ENCODE data around the gene DLGAP1. TPM values are rescaled to one million over a fixed set of nuclear protein-coding genes. Genes with fewer than 3 reads are reported as not detected.
A peak's percentile ranks its signal among the peaks of the same experiment; 100 is the strongest.

Gene DLGAP1
- total and polyA plus RNA-seq, 3 experiments from 2014 or later = 0.07 to 0.46 TPM; not detected in 1

DNA sequence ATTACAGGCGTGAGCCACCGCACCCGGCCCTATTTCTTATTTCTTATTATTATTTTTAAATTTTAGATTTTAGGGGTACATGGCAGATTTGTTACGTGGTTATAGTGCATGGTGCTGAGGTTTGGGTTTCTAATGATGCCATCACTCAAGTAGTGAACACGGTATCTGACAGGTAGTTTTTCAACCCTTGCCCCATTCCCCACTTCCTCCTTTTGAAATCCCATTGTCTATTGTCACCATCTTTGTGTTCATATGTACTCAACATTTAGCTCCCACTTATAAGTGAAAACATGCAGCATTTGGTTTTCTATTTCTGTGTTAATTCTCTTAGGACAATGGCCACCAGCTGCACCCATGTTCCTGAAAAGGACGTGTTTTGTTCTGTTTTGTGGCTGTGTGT, 965.6 kb downstream of the DLGAP1 start:
- Histone ChIP-seq H3K36me3 (ENCODE audit: insufficient read depth, low read length) (no peaks in the 10 kb centered on the region), H3K9me3 (ENCODE audit: low read length) (no peaks in the 10 kb centered on the region), H3K4me3 (ENCODE audit: low read length) (no peak overlapping the region), H3K4me1 (ENCODE audit: insufficient read depth, low read length) (no peaks in the 10 kb centered on the region), H3K27ac (ENCODE audit: low read depth, low read length) (no peak overlapping the region), H3K27me3 (ENCODE audit: insufficient read depth, low read length, poor library complexity, severe bottlenecking) (no peaks in the 10 kb centered on the region)
- Mint-ChIP-seq H3K4me3 (no peak overlapping the region), H3K4me1 (peaks cover 0 to 6% (median 0%) of the 10 kb centered on the region in 3 donors), H3K27ac (no peak overlapping the region), H3K27me3 (peaks cover 4 to 15% of the 10 kb centered on the region in 2 donors), H3K36me3 (no peaks in the 10 kb centered on the region), H3K9me3 (no peaks in the 10 kb centered on the region)
- POLR2A ChIA-PET = no interaction called here
- DNase-seq = no peak
- CTCF ChIA-PET = no interaction called here

DNA sequence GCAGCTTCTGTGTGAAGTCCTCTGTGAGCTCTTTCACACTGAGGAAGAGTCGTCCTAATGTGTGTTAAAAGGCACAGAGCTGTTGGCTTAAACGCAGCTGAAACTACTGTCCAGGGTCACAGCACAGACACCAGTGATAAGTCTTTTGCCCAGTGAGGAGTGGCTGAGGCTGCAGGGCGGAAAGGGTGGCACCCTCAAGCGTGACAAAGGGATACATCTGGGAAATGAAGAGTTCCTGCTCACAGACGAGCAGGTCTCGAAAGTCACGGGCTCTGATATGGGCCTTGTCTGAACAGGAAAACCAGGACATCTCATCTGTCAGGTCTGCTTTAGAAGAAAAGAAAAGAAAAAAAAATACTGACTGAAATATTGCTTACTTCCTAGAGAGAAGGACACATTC, 968.6 kb downstream of the DLGAP1 start:
- H3K9me3 ChIP-seq (ENCODE audit: low read length) = no peaks in the 10 kb centered on the region
- H3K36me3 ChIP-seq (ENCODE audit: insufficient read depth, low read length) = no peaks in the 10 kb centered on the region
- CTCF ChIA-PET = interaction anchor here (0.8 kb wide), 1 partner anchor 108 kb away, joined by 3 read pairs; no protein-coding TSS in a partner anchor

DNA sequence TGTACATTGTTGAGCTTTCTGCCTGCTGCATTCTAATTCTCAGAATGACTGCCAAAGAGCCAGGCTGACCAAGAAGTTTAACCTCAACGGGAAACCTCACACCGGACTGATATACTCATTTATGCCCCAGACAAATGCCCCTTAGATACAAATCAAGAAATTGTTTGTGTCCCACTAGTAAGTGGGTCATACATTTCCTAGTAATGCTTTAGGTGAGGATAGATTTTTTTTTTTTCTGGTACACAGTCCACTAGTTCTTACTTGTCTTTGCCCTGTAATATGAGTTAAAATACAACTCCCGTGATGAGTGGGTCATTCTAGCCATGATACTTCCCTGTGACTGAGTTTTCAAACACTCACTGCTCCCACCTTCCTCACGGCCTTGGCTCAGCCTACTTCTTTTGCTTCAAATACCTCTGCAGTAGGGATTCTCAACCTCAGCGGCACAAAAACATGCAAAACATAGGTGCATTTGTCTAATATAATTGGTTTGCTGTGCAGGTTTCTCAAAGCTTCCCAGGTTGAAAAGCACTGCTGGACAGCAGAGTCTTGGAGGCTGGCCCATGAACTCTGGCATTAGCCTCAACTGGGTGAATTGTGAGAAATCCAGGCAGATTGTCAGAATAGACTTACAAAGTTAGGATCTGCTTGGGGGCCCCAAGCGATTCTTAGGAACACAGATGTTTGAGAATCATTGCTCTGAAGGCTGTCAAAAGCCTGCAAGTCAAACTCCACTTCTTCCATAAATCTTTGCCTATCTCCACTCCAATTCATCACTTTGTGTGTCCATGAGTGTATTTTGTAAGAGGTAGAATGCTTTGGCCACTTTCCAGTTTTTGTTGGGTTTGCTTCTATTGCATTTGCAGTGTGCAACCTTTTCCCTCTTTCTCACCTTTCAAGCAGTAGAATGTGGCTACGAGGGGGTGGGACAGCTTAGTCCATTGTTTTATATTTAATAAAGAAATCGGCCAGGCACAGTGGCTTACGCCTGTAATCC, 969.7 kb downstream of the DLGAP1 start:
- Histone ChIP-seq H3K9me3 (ENCODE audit: low read length) (no peaks in the 10 kb centered on the region), H3K36me3 (ENCODE audit: insufficient read depth, low read length) (no peaks in the 10 kb centered on the region), H3K27ac (ENCODE audit: low read depth, low read length) (no peak overlapping the region), H3K4me3 (ENCODE audit: low read length) (no peak overlapping the region), H3K27me3 (ENCODE audit: insufficient read depth, low read length, poor library complexity, severe bottlenecking) (no peaks in the 10 kb centered on the region), H3K4me1 (ENCODE audit: insufficient read depth, low read length) (no peaks in the 10 kb centered on the region)
- Mint-ChIP-seq H3K4me1 (peaks cover 0 to 4% (median 3%) of the 10 kb centered on the region in 3 donors), H3K36me3 (no peaks in the 10 kb centered on the region), H3K27me3 (peaks cover 1 to 3% of the 10 kb centered on the region in 2 donors), H3K9me3 (no peaks in the 10 kb centered on the region), H3K4me3 (no peak overlapping the region), H3K27ac (peak overlapping the region in 2 of 8 donors; percentile 15 to 73)
- ChIA-PET POLR2A (interaction anchor here (1.0 kb wide), 1 partner anchor 24 kb away, joined by 3 read pairs; no protein-coding TSS in a partner anchor), CTCF (interaction anchor here (1.0 kb wide), 1 partner anchor 19 kb away, joined by 3 read pairs; no protein-coding TSS in a partner anchor)
- DNase-seq = no peak

More for the DNA sequence above, 968.6 kb downstream of the DLGAP1 start:
- H3K4me3 ChIP-seq (ENCODE audit: low read length) = no peak overlapping the region
- H3K4me1 ChIP-seq (ENCODE audit: insufficient read depth, low read length) = no peaks in the 10 kb centered on the region
- H3K27ac ChIP-seq (ENCODE audit: low read depth, low read length) = no peak overlapping the region
- H3K27me3 Mint-ChIP-seq = peaks cover 1 to 3% of the 10 kb centered on the region in 2 donors
- H3K4me3 Mint-ChIP-seq = no peak overlapping the region
- H3K9me3 Mint-ChIP-seq = no peaks in the 10 kb centered on the region
- H3K27me3 ChIP-seq (ENCODE audit: insufficient read depth, low read length, poor library complexity, severe bottlenecking) = no peaks in the 10 kb centered on the region
- no peaks in the 10 kb centered on the region for H3K36me3 Mint-ChIP-seq
- H3K4me1 Mint-ChIP-seq = peaks cover 0 to 4% (median 3%) of the 10 kb centered on the region in 3 donors
- DNase-seq = no peak
- POLR2A ChIA-PET = interaction anchor here (1.0 kb wide), 1 partner anchor 25 kb away, joined by 3 read pairs; no protein-coding TSS in a partner anchor
- H3K27ac Mint-ChIP-seq = no peak overlapping the region

DNA sequence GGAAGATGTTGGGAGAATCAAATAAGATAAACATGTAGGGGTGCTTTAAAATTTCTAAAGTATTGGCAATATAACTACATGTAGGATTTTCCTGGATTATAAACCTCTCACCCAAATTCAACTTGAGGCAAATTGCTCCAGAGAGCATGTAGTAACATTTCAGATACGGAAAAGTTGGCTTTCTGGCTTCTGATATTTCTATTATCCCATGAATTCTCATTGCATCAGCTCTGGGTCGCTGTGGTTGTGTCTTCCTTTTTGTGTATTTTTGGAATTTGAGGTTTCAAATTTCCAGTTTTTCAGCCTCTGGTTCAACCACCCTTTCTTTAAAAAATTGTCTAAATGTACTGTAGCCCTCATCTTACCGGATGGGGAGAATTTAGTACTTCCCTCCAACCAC, 972.8 kb downstream of the DLGAP1 start:
- no peak overlapping the region for H3K27ac Mint-ChIP-seq
- H3K4me1 Mint-ChIP-seq = peaks cover 0 to 4% (median 3%) of the 10 kb centered on the region in 3 donors
- H3K4me3 Mint-ChIP-seq = no peak overlapping the region
- peaks cover 1 to 3% of the 10 kb centered on the region in 2 donors for H3K27me3 Mint-ChIP-seq
- H3K36me3 ChIP-seq (ENCODE audit: insufficient read depth, low read length) = no peaks in the 10 kb centered on the region
- H3K9me3 Mint-ChIP-seq = no peaks in the 10 kb centered on the region
- no peaks in the 10 kb centered on the region for H3K27me3 ChIP-seq (ENCODE audit: insufficient read depth, low read length, poor library complexity, severe bottlenecking)
- POLR2A ChIA-PET = interaction anchor here (0.6 to 1.0 kb wide), 3 partner anchors 17 to 163 kb away, joined by 3 read pairs; no protein-coding TSS in a partner anchor
- no peak for DNase-seq
- no peaks in the 10 kb centered on the region for H3K9me3 ChIP-seq (ENCODE audit: low read length)
- H3K36me3 Mint-ChIP-seq = no peaks in the 10 kb centered on the region
- no peaks in the 10 kb centered on the region for H3K4me1 ChIP-seq (ENCODE audit: insufficient read depth, low read length)
- no peak overlapping the region for H3K27ac ChIP-seq (ENCODE audit: low read depth, low read length)
- CTCF ChIA-PET = interaction anchor here (0.7 to 1.7 kb wide), 11 partner anchors 9 to 112 kb away, joined by 3 to 7 read pairs (median 3); no protein-coding TSS in a partner anchor
- H3K4me3 ChIP-seq (ENCODE audit: low read length) = no peak overlapping the region

DNA sequence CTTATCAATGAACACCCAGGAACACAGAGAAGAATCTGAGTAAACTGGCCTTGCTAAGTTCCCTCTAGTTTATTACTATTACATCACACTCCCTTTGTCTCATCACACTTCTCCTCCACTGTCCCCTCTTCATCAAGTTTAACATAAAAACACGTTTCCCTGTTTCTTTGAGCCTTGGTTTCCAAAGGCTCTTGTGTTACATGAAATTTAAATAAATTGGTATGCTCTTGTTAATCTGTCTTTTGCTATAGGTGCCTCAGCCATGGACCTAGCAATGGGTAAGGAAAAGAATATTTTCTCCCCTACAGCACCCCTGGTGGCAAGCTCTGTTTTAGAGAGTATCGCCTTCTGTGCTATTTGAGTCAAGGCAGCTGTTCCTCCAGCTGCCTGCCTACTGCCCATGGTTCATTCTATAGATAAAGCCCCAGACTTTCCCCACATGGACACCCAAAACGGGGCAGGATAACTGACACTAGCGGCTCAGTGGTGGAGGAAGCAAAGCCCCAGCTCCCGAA, 973.4 kb downstream of the DLGAP1 start:
- no peak overlapping the region for H3K4me3 Mint-ChIP-seq
- Histone ChIP-seq H3K4me3 (ENCODE audit: low read length) (no peak overlapping the region), H3K9me3 (ENCODE audit: low read length) (no peaks in the 10 kb centered on the region), H3K36me3 (ENCODE audit: insufficient read depth, low read length) (no peaks in the 10 kb centered on the region), H3K27ac (ENCODE audit: low read depth, low read length) (no peak overlapping the region), H3K4me1 (ENCODE audit: insufficient read depth, low read length) (no peaks in the 10 kb centered on the region), H3K27me3 (ENCODE audit: insufficient read depth, low read length, poor library complexity, severe bottlenecking) (no peaks in the 10 kb centered on the region)
- H3K36me3 Mint-ChIP-seq = no peaks in the 10 kb centered on the region
- peaks cover 1 to 3% of the 10 kb centered on the region in 2 donors for H3K27me3 Mint-ChIP-seq
- H3K27ac Mint-ChIP-seq = no peak overlapping the region
- no peak for DNase-seq
- H3K4me1 Mint-ChIP-seq = peaks cover 0 to 4% (median 3%) of the 10 kb centered on the region in 3 donors
- ChIA-PET POLR2A (interaction anchor here (0.7 to 1.0 kb wide), 2 partner anchors 16 to 23 kb away, joined by 3 read pairs; no protein-coding TSS in a partner anchor), CTCF (interaction anchor here (0.8 to 1.7 kb wide), 10 partner anchors 8 to 113 kb away, joined by 3 to 7 read pairs (median 3); no protein-coding TSS in a partner anchor)
- no peaks in the 10 kb centered on the region for H3K9me3 Mint-ChIP-seq

- POLR2A ChIA-PET = interaction anchor here (1.0 kb wide), 1 partner anchor 15 kb away, joined by 3 read pairs; no protein-coding TSS in a partner anchor
These were observed 974.1 kb downstream of the DLGAP1 start for GRCh38 chr18:3480827-3481573.

DNA sequence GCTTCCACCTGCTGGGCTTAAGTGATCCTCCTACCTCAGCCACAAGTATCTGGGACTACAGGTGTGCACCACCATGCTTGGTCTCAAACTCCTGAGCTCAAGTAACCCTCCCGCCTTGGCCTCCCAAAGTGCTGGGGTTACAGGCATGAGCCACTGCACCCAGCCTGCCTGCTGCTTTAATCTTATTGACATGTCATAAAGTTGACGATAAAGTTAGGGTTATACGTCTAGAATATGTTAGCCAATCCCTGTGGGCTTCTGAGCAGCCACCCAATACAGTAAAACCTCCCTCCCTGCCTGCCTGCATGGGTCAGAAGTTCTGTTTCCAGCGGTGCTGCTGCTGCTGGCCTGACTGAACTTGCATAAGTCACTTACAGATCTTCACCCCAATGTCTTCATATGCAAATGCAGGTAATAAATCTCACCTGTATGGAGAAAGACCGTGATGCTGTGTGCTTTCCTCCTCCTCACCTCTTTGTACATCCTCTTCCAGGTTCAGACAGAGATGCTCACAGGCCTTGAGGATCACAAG, 975.1 kb downstream of the DLGAP1 start:
- H3K9me3 ChIP-seq (ENCODE audit: low read length) = no peaks in the 10 kb centered on the region
- Mint-ChIP-seq H3K36me3 (peaks cover 0 to 1% (median 0%) of the 10 kb centered on the region in 3 donors), H3K27ac (peak overlapping the region in 2 of 8 donors; percentile 11 to 16), H3K27me3 (peaks cover 1 to 3% of the 10 kb centered on the region in 2 donors), H3K9me3 (no peaks in the 10 kb centered on the region), H3K4me1 (peaks cover 0 to 4% (median 3%) of the 10 kb centered on the region in 3 donors), H3K4me3 (no peak overlapping the region)
- H3K27ac ChIP-seq (ENCODE audit: low read depth, low read length) = no peak overlapping the region
- POLR2A ChIA-PET = no interaction called here
- no peaks in the 10 kb centered on the region for H3K27me3 ChIP-seq (ENCODE audit: insufficient read depth, low read length, poor library complexity, severe bottlenecking)
- no peak overlapping the region for H3K4me3 ChIP-seq (ENCODE audit: low read length)
- no peaks in the 10 kb centered on the region for H3K36me3 ChIP-seq (ENCODE audit: insufficient read depth, low read length)
- CTCF ChIA-PET = interaction anchor here (1.0 to 1.5 kb wide), 3 partner anchors 11 to 38 kb away, joined by 3 read pairs; no protein-coding TSS in a partner anchor
- no peaks in the 10 kb centered on the region for H3K4me1 ChIP-seq (ENCODE audit: insufficient read depth, low read length)
- no peak for DNase-seq

More at GRCh38 chr18:3480827-3481573, 974.1 kb downstream of the DLGAP1 start:
- Mint-ChIP-seq H3K36me3 (no peaks in the 10 kb centered on the region), H3K4me1 (peaks cover 0 to 4% (median 3%) of the 10 kb centered on the region in 3 donors), H3K27ac (peak overlapping the region in 2 of 8 donors; percentile 6 to 79), H3K27me3 (peaks cover 1 to 3% of the 10 kb centered on the region in 2 donors), H3K4me3 (no peak overlapping the region), H3K9me3 (no peaks in the 10 kb centered on the region)
- no peaks in the 10 kb centered on the region for H3K27me3 ChIP-seq (ENCODE audit: insufficient read depth, low read length, poor library complexity, severe bottlenecking)
- no peak overlapping the region for H3K4me3 ChIP-seq (ENCODE audit: low read length)
- H3K4me1 ChIP-seq (ENCODE audit: insufficient read depth, low read length) = no peaks in the 10 kb centered on the region
- H3K27ac ChIP-seq (ENCODE audit: low read depth, low read length) = no peak overlapping the region
- DNase-seq = no peak
- no peaks in the 10 kb centered on the region for H3K9me3 ChIP-seq (ENCODE audit: low read length)
- no peaks in the 10 kb centered on the region for H3K36me3 ChIP-seq (ENCODE audit: insufficient read depth, low read length)
- CTCF ChIA-PET = interaction anchor here (1.3 to 1.7 kb wide), 5 partner anchors 12 to 114 kb away, joined by 3 to 7 read pairs (median 3); no protein-coding TSS in a partner anchor

Measured in CD8-positive, alpha-beta memory T cell (primary cell).